Cardiac fibroblast (primary cell): ENCODE measurements around the gene CSRNP3.

Experiments
- DNase-seq, 2 donors: peaks; one replicate each; pipeline versions ENCODE4 v3.0.0 to v3.0.0-alpha.2; 2010; ENCODE audit warnings: low read depth in 2 of 2
- H3K4me3 ChIP-seq, 2 donors: replicated peaks in 1 of 2; 1 replicate in 1 of 2; 2 replicates in 1 of 2; pipeline ENCODE4 v1.5.1; 2011; ENCODE audit warnings: low read depth in 2 of 2, low read length in 2 of 2, mild to moderate bottlenecking in 2 of 2, moderate library complexity in 1 of 2
- TF ChIP-seq, protein P1 (sequence below): IDR thresholded peaks from one replicate; pipeline ENCODE4 v1.5.1; 2011; ENCODE audit warnings: low read depth, mild to moderate bottlenecking, low read length, inconsistent platforms

Gene CSRNP3

DNA sequence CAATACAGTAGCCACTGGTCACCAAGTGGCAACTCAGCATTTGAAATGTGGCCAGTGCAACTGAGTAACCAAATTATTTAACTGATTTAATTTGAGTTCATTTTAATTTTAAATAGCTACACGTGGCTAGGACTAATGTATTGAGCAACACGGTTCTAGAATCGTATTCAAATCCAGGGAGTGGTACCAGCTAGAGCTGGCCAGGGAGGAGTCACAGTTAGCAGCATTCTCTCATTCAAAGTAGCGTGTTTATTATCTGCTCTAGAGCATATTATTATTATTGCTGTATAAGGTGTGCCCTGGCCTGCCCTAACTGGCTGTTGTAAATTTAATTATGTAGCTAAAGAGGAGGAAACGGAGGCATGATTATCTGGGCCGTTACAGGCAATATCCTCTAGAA is 231.6 kb downstream of the CSRNP3 start:
- TF ChIP-seq, protein P1, sequence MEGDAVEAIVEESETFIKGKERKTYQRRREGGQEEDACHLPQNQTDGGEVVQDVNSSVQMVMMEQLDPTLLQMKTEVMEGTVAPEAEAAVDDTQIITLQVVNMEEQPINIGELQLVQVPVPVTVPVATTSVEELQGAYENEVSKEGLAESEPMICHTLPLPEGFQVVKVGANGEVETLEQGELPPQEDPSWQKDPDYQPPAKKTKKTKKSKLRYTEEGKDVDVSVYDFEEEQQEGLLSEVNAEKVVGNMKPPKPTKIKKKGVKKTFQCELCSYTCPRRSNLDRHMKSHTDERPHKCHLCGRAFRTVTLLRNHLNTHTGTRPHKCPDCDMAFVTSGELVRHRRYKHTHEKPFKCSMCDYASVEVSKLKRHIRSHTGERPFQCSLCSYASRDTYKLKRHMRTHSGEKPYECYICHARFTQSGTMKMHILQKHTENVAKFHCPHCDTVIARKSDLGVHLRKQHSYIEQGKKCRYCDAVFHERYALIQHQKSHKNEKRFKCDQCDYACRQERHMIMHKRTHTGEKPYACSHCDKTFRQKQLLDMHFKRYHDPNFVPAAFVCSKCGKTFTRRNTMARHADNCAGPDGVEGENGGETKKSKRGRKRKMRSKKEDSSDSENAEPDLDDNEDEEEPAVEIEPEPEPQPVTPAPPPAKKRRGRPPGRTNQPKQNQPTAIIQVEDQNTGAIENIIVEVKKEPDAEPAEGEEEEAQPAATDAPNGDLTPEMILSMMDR, result no peak
- H3K4me3 ChIP-seq, result no peak overlapping the region
- no peak for DNase-seq

GRCh38 chr2:165706960-165707487 is 237.5 kb downstream of the CSRNP3 start:
- TF ChIP-seq, protein P1, result no peak
- H3K4me3 ChIP-seq, result no peak overlapping the region
- no peak for DNase-seq

GRCh38 chr2:165716091-165716490 is 246.6 kb downstream of the CSRNP3 start:
- TF ChIP-seq, protein P1, result no peak
- DNase-seq, result no peak
- no peak overlapping the region for H3K4me3 ChIP-seq

- TF ChIP-seq, protein P1, result no peak
- no peak overlapping the region for H3K4me3 ChIP-seq
- no peak for DNase-seq
Observed at GRCh38 chr2:165718610-165719210, 249.2 kb downstream of the CSRNP3 start.

- H3K4me3 ChIP-seq, result no peak overlapping the region
- peak; percentile 53 to 64 for DNase-seq
- TF ChIP-seq, protein P1, result no peak
Observed at GRCh38 chr2:165720511-165720910, 251.0 kb downstream of the CSRNP3 start.

DNA sequence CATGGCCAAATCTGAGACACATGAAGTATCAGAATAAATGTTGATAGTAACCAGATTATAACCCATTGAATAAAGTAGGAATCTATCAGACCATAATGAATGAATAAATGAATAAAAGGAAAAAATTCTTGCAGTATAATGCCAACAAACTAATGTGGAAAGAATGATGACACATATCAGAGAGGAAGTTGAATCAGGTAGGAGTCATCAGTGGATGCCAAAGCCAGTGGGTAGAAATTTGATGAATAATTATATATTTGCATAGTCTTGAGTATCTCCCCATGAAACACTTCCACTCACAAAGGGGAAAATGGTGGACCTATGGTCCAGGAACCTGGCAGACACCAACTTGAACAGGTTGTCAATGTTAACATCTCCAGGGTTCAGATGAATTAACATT is 255.9 kb downstream of the CSRNP3 start:
- peak; percentile 12 to 87 for DNase-seq
- H3K4me3 ChIP-seq, result no peak overlapping the region
- TF ChIP-seq, protein P1, result no peak
